GM19324 (cell line): Measurements from ENCODE around the gene FARS2.

Experiments used
- ATAC-seq: cut with Tn5 transposase; IDR thresholded peaks from one replicate; pipeline ENCODE4 v1.9.1; 2021; ENCODE audit warnings: mild to moderate bottlenecking, moderate library complexity; ENCODE audit not compliant: unreplicated experiment, low FRiP score

The FARS2 gene

DNA sequence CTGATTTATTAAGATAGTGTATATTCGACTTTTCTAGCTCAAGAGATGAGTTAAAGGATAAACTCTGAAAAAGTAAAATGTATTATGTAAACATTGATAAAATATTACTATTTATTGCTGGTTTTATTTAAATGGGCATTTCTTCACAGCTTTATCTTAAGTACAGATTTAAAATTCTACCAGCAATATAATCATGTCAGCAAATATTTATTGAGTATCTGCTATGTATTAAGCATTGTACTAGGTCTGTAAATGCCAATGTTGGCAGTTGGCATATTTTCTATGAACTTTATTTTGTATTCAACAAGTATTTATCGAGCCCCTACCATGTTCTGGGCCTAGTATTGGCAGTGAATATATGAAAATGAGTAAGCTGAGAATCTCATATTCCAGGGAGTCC lies 231.0 kb downstream of the FARS2 start:
- ATAC-seq = no peak

DNA sequence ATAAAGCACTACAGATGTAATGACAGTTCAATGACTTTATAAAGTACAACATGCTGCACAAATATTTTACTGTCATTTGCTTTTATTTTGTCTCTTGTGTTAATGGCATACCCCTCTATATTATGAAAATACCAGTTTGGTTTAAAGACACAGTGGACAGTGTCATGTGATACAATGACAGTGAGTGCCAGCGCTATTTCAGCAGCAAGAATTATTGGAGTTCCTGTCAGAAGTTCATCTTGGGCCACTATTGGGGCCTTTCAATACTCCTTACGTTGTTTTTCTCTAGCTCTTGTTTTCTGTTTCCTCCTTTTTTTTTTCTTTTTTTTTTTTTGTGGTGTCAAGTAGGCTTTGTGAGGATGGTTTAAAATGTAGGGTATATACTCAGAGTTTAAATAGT lies 232.5 kb downstream of the FARS2 start:
- no peak for ATAC-seq

GRCh38 chr6:5497896-5498578 lies 236.7 kb downstream of the FARS2 start:
- no peak for ATAC-seq

DNA sequence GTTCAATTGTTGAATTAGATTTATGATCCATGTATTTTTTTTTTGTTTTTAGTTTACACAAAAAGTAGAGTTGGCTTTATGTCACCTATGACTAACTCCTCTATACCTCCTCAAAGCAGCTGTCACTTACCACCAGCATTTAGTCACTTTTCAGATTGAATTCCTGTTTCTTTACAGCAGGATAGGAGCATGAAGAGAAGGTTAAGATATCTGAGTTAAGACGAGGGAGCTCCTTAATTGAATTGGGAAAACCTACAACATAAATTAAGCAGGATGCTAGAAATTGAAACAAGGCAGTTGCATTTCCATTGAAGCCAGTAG lies 237.2 kb downstream of the FARS2 start:
- no peak for ATAC-seq

- ATAC-seq = no peak
These were observed 238.5 kb downstream of the FARS2 start for GRCh38 chr6:5499644-5500306.

DNA sequence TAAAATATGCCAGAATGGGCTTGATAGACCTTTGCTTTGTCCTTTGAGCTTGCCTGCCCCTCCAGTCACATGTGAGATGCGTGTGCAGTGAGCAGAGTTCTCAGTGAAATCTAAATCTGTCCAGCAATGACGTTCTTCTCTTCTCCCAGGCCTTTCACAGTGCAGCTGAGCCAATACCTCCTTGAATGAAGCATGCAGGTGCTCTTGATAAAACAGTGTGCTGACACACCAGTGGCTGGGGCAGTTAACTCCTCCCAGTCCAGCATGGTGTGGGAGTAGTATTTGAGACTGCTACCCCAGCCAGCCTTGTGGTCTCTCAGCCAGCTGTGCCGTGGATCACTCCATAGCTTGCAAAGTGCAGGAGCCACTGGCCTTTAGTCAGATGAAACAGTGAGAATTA lies 240.5 kb downstream of the FARS2 start:
- ATAC-seq = no peak

GRCh38 chr6:5504078-5504477 lies 242.8 kb downstream of the FARS2 start:
- ATAC-seq = no peak

- peak; percentile 56 for ATAC-seq
These were observed 244.8 kb downstream of the FARS2 start for GRCh38 chr6:5506149-5506548.

GRCh38 chr6:5506597-5506996 lies 245.3 kb downstream of the FARS2 start:
- peak; percentile 8 for ATAC-seq

- ATAC-seq = peak; percentile 77
These were observed 245.9 kb downstream of the FARS2 start for GRCh38 chr6:5507131-5507681.

DNA sequence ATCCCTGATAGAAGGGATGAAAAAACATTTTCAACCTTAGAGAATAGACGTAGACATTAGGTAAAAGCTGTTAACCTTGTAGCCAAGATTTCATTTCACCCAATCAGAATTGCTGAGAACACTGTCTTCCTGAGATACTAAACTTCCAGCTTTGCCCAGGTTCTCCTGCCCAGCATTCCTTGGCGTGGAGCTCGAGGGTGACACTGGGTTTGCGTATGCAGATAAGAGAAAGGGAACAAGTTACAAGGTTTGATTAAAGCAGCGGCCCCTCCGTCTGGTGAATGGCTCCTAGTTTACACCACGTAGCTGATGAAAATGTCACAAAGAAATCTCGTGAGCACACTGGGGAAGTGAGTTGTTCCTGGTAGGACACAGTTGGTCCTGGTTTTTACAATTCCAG lies 247.8 kb downstream of the FARS2 start:
- no peak for ATAC-seq

DNA sequence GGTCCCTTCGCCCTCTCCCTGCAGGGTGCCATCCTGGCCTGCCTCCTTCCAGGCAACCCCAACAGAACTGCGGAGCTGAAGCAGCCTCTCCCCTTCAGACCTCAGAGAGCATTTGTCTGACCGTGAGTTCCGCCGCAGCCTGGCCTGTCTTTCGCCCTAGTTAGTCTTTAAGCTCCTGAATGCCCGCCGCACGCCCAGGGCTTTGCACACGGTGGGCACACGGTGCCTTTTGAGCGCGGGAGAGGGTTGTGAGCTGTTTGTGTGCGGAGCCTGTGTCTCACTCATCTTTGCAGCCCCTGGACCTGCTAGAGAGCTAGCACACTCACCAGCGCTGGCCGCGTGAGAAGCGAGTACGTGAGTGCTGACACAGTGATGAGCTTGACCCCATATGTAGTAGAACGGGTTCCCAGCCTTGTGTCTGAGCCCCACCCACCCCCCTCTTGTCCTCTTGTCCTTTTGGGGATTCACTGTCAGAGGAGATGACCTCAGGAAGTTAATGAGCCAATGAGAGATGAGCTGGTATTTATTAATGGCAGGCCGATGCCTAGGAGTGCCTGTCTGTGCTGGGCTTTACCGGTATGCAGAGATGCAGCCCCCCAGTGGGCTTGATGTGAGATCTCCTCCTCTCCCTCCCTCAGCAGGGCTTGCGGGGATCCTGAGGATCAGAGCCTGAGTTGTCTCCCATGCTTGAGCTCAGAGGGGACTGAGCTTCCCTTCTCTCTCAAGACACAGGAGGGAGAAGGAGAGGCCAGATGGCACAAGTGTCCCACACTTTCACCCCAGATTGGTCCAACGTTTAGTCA lies 249.2 kb downstream of the FARS2 start:
- no peak for ATAC-seq

DNA sequence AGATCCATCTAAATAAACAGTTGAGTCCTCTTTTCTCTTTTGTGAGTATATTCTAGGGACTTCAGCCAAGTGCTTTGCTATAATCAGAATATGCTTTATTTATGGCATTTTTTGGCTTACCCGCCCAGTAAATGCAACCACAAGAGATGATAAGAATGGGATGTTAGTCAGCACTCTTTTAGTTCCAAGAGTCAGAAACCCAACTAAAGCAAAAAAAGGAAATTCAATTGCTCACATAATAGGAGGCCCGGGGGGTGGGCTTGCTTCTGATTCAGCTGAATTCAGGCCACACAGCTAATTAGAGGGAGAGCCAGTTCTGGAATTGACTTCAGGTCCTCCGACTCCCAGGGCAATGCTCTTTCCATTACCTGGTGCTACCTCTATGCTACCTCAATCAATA lies 250.6 kb downstream of the FARS2 start:
- no peak for ATAC-seq

DNA sequence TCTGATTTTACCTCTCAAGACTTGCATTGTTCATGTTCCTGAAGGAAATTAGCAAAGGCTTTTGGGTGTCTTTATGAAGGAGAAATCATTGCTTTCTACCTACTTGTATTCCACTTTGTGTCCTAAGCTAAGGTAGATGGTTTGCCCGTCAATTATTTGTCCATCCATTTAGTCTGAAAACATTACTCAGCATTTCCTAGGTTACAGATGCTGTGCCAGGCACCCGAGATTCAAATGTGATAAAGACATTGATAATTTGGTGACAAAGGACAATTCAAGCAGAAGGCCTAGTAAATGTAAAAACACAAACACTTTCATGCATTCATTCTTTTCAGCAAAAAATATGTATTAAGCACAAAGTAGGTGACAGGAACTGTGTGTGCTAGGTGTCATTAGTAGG lies 251.1 kb downstream of the FARS2 start:
- no peak for ATAC-seq

DNA sequence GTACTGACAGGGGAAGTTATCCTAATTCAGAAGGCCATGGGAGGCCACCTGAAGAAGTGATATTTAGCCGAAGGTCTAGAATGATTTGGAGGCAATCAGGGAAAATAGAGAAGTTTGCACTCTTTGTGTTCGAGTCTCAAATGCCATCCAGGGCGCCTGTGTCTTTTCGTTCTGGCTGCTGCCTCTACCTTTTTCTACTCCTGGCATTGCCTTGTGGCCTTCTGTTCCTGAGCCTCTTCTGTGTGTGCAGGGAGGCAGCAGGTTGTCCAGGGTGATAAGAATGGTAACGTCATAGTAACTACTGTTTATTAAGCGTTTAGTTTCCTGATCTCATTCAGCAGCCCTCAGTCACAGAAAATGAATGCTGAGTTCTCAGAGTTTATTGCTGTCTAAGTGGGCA lies 252.1 kb downstream of the FARS2 start:
- ATAC-seq = no peak

DNA sequence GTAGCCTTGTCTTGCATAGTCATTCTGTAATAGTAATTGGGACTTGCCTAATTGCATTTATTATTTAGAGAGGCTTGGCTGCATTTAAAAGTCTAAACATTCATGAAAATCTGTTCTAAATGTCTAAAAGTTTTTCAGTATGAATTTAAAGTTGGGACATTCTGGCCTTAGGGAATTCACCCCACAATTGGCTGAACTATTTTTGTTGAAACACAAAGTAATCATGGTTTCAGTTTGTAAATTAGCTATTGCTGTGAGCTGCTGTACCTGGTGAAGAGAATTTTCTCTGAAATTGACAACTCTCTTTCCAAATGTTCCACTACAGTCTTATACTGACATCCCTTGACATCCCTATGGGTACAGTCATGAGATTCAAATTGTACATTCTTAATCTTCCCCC lies 253.0 kb downstream of the FARS2 start:
- ATAC-seq = no peak

DNA sequence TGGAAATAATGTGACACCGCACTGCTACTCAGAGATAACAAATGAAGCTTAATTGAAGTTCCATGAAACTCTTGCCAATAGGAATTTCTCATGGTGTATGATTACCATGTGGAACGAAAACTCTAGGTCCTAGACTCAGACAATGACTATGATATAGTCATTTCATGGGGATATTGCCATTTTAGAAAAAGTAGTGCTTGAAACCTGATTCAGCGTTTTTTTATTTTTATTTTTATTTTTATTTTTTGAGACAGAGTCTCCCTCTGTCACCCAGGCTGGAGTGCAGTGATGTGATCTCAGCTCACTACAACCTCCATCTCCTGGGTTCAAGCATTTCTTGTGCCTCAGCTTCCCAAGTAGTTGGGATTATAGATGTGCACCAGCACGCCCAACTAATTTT lies 253.9 kb downstream of the FARS2 start:
- no peak for ATAC-seq

- no peak for ATAC-seq
These were observed 254.7 kb downstream of the FARS2 start for GRCh38 chr6:5516036-5516435.

GRCh38 chr6:5517796-5518195 lies 256.5 kb downstream of the FARS2 start:
- ATAC-seq = no peak

DNA sequence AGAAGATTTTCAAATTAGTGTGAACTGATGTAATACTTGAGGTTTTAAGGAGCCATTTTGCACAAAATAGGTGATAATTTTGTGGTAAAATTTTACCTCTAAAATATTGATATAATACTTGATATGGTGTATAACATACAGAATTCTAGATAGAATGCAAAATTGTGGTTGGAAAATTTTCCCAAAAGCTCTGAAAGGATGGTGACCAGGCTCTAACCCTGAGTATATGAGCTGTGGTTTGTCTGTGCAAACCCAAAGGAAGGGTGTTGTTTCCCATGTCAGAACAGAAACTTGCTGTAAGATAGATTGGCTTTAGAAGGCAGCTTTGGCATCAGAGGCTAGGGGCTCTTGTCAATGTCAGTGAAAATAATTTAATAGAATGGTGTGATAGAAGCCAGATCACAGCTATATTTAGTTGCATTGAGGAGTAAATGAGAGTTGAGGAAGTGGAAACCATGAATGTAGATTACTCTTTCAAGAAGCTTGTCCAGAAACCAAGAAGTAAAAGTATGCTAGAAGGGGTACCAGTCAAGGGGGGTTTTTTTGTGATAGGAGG lies 257.7 kb downstream of the FARS2 start:
- no peak for ATAC-seq

DNA sequence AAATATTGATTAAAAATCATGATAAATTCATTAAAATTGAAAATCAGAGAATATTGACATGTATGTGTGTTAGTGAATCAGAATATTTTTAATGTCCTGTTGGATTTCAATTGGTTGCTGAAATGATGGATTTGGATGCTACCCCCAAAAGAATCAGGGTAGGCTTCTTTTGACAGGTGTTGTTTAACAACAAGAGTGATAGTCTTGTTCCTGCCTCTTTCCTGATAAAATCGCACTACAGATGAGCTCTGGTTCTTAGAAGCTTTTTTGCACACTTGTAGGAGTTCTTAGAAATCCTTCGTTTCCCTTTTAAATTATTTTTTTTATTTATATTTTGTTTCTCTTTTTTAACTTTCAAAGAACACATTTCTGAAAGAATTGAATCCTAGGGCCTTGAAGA lies 259.5 kb downstream of the FARS2 start:
- ATAC-seq = no peak
